ENCODE data around the gene PCOLCE2. TPM values are rescaled to one million over a fixed set of nuclear protein-coding genes. Genes with fewer than 3 reads are reported as not detected.

PCOLCE2 gene
- total and polyA plus RNA-seq, 2 of the 8 experiments (the other 6 are each of a cell fraction or from before 2014, with no cell fraction given), result 11.1 to 12.6 TPM

DNA sequence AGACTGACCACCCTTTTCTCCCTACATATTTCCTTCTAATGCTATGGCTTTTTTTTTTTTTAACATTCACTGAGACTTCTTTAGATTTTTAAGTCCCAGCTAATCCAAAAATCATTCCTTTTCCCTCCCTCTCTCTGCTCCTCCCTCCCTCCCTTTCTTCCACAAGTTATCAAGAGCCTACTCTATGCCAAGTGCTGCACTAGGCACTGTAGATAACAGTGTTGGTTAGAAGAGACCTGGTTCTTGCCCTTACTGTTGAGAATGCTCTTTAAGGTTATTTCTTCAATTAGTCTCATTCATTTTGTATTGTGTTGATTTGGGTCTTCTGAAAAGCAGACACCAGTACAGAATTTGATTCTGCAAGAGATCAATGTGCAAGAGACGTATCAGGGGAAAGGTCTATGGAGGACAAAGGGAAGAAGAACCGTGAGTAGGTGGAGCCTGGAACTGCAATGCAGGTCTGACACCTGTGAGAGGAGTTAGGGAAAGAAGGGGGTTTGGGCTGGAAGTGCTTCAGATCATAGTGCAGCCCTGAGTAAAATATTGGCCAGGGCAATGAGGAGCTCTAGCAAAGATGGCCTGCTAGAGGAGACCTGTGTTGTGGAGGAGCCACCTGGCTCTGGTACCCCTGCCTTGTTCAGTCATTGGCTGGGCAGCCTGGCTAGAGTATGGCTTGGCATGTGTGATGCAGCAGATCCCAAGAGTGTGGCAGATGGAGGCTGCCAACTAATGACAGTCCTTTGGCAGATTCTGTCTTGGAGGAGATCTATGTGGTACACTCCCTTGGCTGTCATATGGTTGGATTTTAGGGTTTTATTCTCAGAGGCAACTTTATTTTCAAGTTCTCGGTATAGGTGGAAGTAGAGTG is 9.7 kb upstream of the PCOLCE2 start:
- Histone ChIP-seq H3K27me3 (replicated peaks in 1 of 4; ENCODE audit: control insufficient read depth in 3 of 4, extremely low read depth in 1 of 4, insufficient read depth in 3 of 4, low read length in 3 of 4) (no peaks in the 10 kb centered on the region), H2AK5ac (ENCODE audit: low read depth, low read length) (no peak overlapping the region), H2BK12ac (ENCODE audit: low read depth, low read length) (no peak overlapping the region), H4K5ac (ENCODE audit: insufficient read length, low read depth, low read length) (no peak overlapping the region), H3K14ac (ENCODE audit: insufficient read length) (no peak overlapping the region), H4K8ac (ENCODE audit: extremely low read depth, insufficient read depth, low read length) (no peak overlapping the region), H3K18ac (ENCODE audit: extremely low read depth, low read length) (no peak overlapping the region), H2AFZ (ENCODE audit: low read length) (no peak overlapping the region), H3K4me1 (replicated peaks in 1 of 4; ENCODE audit: control insufficient read depth in 3 of 4, insufficient read depth in 4 of 4, low read length in 3 of 4) (no peaks in the 10 kb centered on the region), H2BK120ac (replicated peaks; ENCODE audit: low read depth, low read length) (no peak overlapping the region), H2BK20ac (ENCODE audit: low read length) (no peak overlapping the region), H2BK5ac (ENCODE audit: low read depth, low read length) (no peak overlapping the region), H3K4ac (replicated peaks; ENCODE audit: insufficient read length, low read depth, low read length) (no peak overlapping the region), H3K79me2 (ENCODE audit: control insufficient read depth in 1 of 2, insufficient read depth in 2 of 2, low read length in 2 of 2) (no peaks in the 10 kb centered on the region), H3K4me3 (ENCODE audit: extremely low read depth in 1 of 4, insufficient read depth in 2 of 4, low read depth in 3 of 4, low read length in 4 of 4) (no peak overlapping the region), H3K79me1 (ENCODE audit: low read depth, low read length) (no peaks in the 10 kb centered on the region), H4K91ac (replicated peaks; ENCODE audit: insufficient read length, low read length) (no peak overlapping the region), H3K23me2 (ENCODE audit: low read depth, low read length) (no peaks in the 10 kb centered on the region), H3K36me3 (ENCODE audit: control insufficient read depth in 2 of 4, insufficient read depth in 4 of 4, low read length in 3 of 4) (no peaks in the 10 kb centered on the region), H3K27ac (ENCODE audit: low read depth, low read length) (no peak overlapping the region), H3K56ac (replicated peaks; ENCODE audit: insufficient read length, low read depth, low read length) (no peak overlapping the region), H2BK15ac (ENCODE audit: low read length) (no peak overlapping the region), H4K20me1 (replicated peaks in 1 of 2; ENCODE audit: control insufficient read depth in 1 of 2, insufficient read depth in 2 of 2, low read length in 2 of 2) (no peaks in the 10 kb centered on the region), H3K9ac (replicated peaks in 1 of 4; ENCODE audit: extremely low read depth in 1 of 4, low read depth in 3 of 4, low read length in 3 of 4) (no peak overlapping the region), H3K4me2 (ENCODE audit: insufficient read depth in 1 of 2, low read depth in 2 of 2, low read length in 2 of 2) (no peak overlapping the region), H3K23ac (ENCODE audit: insufficient read length) (no peak overlapping the region), H3K9me3 (ENCODE audit: insufficient read depth in 2 of 2, low read depth in 1 of 2, low read length in 1 of 2) (no peaks in the 10 kb centered on the region)
- no peak for TF ChIP-seq EZH2 (IDR thresholded peaks at IDR 0.05; ENCODE audit: low read depth, low read length, severe bottlenecking)
- no peak for TF ChIP-seq TAF7 (optimal IDR thresholded peaks at IDR 0.05; ENCODE audit: borderline replicate concordance, low read depth, low read length)
- FAIRE-seq, result no peak
- POLR2A ChIA-PET (ENCODE audit: partially characterized antibody), result interaction anchor here (1.8 kb wide), 1 partner anchor 10 kb away, joined by 6 read pairs; the partner anchor contains the start of gene PCOLCE2
- CTCF ChIA-PET (ENCODE audit: partially characterized antibody), result interaction anchor here (1.1 to 3.6 kb wide), 4 partner anchors 31 to 70 kb away, joined by 3 to 26 read pairs (median 9); no protein-coding TSS in a partner anchor
- 92% methylated on average over 3 of the region's 3 CpGs; no CpG with 5 or more reads in 1 of the 2 experiments for WGBS, 2 experiments (ENCODE audit: extremely low coverage in 1 of 2, insufficient coverage in 1 of 2, insufficient read length in 1 of 2, insufficient replicate concordance in 2 of 2, low coverage in 1 of 2, low lambda C conversion rate in 2 of 2, missing lambda C conversion rate in 1 of 2)
- DNase-seq (ENCODE audit: low read depth in 1 of 2, low spot score in 2 of 2), result no peak

Measured in H1 (cell line).